ENCODE measurements around the gene CBX4. TPM values are rescaled to one million over a fixed set of nuclear protein-coding genes. Genes with fewer than 3 reads are reported as not detected.

Gene CBX4
- total and polyA plus RNA-seq, 2 experiments from 2014 or later, result 1.4 to 4.6 TPM

DNA sequence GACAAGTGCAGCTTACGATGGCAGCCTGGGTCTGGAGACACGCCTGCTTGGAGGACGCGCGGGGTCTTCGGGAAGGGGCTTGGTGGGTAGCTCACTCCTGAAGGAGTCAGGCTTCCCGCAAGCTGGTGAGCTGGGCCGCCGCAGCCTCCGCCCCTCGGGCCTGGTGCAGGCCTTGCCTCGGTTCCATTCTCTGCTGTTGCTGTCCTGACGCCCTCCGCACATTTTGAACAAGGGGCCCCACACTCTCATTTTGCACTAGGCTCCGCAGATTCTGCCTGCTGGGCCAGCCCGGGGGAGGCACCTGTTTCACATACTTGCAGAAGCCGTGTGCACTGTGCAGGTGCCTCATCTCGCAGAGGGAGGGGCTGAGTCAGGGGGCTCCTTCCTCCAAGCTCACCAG lies 31.9 kb upstream of the CBX4 start:
- no peak for TF ChIP-seq ZNF114 (CRISPR knock-in tag; IDR thresholded peaks at IDR 0.05)
- TF ChIP-seq POLR2AphosphoS5 (IDR thresholded peaks at IDR 0.05; ENCODE audit: low read depth), result no peak
- TF ChIP-seq, protein P1, sequence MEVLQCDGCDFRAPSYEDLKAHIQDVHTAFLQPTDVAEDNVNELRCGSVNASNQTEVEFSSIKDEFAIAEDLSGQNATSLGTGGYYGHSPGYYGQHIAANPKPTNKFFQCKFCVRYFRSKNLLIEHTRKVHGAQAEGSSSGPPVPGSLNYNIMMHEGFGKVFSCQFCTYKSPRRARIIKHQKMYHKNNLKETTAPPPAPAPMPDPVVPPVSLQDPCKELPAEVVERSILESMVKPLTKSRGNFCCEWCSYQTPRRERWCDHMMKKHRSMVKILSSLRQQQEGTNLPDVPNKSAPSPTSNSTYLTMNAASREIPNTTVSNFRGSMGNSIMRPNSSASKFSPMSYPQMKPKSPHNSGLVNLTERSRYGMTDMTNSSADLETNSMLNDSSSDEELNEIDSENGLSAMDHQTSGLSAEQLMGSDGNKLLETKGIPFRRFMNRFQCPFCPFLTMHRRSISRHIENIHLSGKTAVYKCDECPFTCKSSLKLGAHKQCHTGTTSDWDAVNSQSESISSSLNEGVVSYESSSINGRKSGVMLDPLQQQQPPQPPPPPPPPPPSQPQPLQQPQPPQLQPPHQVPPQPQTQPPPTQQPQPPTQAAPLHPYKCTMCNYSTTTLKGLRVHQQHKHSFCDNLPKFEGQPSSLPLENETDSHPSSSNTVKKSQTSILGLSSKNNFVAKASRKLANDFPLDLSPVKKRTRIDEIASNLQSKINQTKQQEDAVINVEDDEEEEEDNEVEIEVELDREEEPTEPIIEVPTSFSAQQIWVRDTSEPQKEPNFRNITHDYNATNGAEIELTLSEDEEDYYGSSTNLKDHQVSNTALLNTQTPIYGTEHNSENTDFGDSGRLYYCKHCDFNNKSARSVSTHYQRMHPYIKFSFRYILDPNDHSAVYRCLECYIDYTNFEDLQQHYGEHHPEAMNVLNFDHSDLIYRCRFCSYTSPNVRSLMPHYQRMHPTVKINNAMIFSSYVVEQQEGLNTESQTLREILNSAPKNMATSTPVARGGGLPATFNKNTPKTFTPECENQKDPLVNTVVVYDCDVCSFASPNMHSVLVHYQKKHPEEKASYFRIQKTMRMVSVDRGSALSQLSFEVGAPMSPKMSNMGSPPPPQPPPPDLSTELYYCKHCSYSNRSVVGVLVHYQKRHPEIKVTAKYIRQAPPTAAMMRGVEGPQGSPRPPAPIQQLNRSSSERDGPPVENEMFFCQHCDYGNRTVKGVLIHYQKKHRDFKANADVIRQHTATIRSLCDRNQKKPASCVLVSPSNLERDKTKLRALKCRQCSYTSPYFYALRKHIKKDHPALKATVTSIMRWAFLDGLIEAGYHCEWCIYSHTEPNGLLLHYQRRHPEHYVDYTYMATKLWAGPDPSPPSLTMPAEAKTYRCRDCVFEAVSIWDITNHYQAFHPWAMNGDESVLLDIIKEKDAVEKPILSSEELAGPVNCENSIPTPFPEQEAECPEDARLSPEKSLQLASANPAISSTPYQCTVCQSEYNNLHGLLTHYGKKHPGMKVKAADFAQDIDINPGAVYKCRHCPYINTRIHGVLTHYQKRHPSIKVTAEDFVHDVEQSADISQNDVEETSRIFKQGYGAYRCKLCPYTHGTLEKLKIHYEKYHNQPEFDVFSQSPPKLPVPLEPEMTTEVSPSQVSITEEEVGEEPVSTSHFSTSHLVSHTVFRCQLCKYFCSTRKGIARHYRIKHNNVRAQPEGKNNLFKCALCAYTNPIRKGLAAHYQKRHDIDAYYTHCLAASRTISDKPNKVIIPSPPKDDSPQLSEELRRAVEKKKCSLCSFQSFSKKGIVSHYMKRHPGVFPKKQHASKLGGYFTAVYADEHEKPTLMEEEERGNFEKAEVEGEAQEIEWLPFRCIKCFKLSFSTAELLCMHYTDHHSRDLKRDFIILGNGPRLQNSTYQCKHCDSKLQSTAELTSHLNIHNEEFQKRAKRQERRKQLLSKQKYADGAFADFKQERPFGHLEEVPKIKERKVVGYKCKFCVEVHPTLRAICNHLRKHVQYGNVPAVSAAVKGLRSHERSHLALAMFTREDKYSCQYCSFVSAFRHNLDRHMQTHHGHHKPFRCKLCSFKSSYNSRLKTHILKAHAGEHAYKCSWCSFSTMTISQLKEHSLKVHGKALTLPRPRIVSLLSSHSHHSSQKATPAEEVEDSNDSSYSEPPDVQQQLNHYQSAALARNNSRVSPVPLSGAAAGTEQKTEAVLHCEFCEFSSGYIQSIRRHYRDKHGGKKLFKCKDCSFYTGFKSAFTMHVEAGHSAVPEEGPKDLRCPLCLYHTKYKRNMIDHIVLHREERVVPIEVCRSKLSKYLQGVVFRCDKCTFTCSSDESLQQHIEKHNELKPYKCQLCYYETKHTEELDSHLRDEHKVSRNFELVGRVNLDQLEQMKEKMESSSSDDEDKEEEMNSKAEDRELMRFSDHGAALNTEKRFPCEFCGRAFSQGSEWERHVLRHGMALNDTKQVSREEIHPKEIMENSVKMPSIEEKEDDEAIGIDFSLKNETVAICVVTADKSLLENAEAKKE (CRISPR knock-in tag; IDR thresholded peaks at IDR 0.05), result no peak
- no peak for TF ChIP-seq STAT1 (IDR thresholded peaks at IDR 0.05; ENCODE audit: unreplicated experiment)
- no peak for TF ChIP-seq ZNF331 (CRISPR knock-in tag; IDR thresholded peaks at IDR 0.05; ENCODE audit: low read depth)
- TF ChIP-seq, protein P2, sequence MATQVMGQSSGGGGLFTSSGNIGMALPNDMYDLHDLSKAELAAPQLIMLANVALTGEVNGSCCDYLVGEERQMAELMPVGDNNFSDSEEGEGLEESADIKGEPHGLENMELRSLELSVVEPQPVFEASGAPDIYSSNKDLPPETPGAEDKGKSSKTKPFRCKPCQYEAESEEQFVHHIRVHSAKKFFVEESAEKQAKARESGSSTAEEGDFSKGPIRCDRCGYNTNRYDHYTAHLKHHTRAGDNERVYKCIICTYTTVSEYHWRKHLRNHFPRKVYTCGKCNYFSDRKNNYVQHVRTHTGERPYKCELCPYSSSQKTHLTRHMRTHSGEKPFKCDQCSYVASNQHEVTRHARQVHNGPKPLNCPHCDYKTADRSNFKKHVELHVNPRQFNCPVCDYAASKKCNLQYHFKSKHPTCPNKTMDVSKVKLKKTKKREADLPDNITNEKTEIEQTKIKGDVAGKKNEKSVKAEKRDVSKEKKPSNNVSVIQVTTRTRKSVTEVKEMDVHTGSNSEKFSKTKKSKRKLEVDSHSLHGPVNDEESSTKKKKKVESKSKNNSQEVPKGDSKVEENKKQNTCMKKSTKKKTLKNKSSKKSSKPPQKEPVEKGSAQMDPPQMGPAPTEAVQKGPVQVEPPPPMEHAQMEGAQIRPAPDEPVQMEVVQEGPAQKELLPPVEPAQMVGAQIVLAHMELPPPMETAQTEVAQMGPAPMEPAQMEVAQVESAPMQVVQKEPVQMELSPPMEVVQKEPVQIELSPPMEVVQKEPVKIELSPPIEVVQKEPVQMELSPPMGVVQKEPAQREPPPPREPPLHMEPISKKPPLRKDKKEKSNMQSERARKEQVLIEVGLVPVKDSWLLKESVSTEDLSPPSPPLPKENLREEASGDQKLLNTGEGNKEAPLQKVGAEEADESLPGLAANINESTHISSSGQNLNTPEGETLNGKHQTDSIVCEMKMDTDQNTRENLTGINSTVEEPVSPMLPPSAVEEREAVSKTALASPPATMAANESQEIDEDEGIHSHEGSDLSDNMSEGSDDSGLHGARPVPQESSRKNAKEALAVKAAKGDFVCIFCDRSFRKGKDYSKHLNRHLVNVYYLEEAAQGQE (IDR thresholded peaks at IDR 0.05; ENCODE audit: unreplicated experiment), result no peak
- no peak for TF ChIP-seq CREB1 (CRISPR knock-in tag; IDR thresholded peaks at IDR 0.05; ENCODE audit: low read depth)
- TF ChIP-seq, protein P3, sequence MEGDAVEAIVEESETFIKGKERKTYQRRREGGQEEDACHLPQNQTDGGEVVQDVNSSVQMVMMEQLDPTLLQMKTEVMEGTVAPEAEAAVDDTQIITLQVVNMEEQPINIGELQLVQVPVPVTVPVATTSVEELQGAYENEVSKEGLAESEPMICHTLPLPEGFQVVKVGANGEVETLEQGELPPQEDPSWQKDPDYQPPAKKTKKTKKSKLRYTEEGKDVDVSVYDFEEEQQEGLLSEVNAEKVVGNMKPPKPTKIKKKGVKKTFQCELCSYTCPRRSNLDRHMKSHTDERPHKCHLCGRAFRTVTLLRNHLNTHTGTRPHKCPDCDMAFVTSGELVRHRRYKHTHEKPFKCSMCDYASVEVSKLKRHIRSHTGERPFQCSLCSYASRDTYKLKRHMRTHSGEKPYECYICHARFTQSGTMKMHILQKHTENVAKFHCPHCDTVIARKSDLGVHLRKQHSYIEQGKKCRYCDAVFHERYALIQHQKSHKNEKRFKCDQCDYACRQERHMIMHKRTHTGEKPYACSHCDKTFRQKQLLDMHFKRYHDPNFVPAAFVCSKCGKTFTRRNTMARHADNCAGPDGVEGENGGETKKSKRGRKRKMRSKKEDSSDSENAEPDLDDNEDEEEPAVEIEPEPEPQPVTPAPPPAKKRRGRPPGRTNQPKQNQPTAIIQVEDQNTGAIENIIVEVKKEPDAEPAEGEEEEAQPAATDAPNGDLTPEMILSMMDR (conservative IDR thresholded peaks at IDR 0.05; ENCODE audit: low read depth in 2 of 2), result no peak
- TF ChIP-seq, protein P4, sequence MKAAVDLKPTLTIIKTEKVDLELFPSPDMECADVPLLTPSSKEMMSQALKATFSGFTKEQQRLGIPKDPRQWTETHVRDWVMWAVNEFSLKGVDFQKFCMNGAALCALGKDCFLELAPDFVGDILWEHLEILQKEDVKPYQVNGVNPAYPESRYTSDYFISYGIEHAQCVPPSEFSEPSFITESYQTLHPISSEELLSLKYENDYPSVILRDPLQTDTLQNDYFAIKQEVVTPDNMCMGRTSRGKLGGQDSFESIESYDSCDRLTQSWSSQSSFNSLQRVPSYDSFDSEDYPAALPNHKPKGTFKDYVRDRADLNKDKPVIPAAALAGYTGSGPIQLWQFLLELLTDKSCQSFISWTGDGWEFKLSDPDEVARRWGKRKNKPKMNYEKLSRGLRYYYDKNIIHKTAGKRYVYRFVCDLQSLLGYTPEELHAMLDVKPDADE (IDR thresholded peaks at IDR 0.05), result no peak
- no peak for TF ChIP-seq NANOG (IDR thresholded peaks at IDR 0.05; ENCODE audit: borderline replicate concordance)
- TF ChIP-seq EZH2 (IDR thresholded peaks at IDR 0.05; ENCODE audit: low read depth, unreplicated experiment), result no peak
- no peak for TF ChIP-seq EZH2phosphoT487 (IDR thresholded peaks at IDR 0.05; ENCODE audit: unreplicated experiment)
- no peak for TF ChIP-seq JUNB (IDR thresholded peaks at IDR 0.05; ENCODE audit: unreplicated experiment)
- H3K9me3 Mint-ChIP-seq, result peaks cover under 1% of the 10 kb centered on the region; the same call in 1 of the 3 replicates

More for the DNA sequence above, 31.9 kb upstream of the CBX4 start:
- Histone ChIP-seq H3K27me3 (ENCODE audit: insufficient read depth) (no peaks in the 10 kb centered on the region), H3K4me3 (no peak overlapping the region), H3K27ac (ENCODE audit: low read depth) (no peak overlapping the region), H3K9me2 (ENCODE audit: insufficient read depth) (no peaks in the 10 kb centered on the region), H3K4me1 (ENCODE audit: insufficient read depth) (peaks cover 3% of the 10 kb centered on the region), H2AFZ (no peak overlapping the region), H3K79me2 (replicated peaks; ENCODE audit: insufficient read depth) (no peaks in the 10 kb centered on the region), H3K4me2 (no peak overlapping the region), H3F3A (replicated peaks; ENCODE audit: low read depth) (no peaks in the 10 kb centered on the region), H4K20me1 (replicated peaks; ENCODE audit: insufficient read depth) (no peaks in the 10 kb centered on the region; the same call in 1 of the 2 replicates), H3K36me3 (ENCODE audit: insufficient read depth) (no peaks in the 10 kb centered on the region)
- Mint-ChIP-seq H3K36me3 (ENCODE audit: low read depth) (no peaks in the 10 kb centered on the region), H3K4me1 (peaks cover 4% of the 10 kb centered on the region), H3K27ac (no peak overlapping the region), H3K4me3 (no peak overlapping the region), H3K27me3 (ENCODE audit: insufficient read depth, low read depth, poor library complexity) (peaks cover 7% of the 10 kb centered on the region)
- ATAC-seq (no peak), DNase-seq (ENCODE audit: low spot score) (no peak)

All from GM23338 (cell line).